Osteocyte (in vitro differentiated cells): ENCODE data around the gene CPEB2. TPM values are rescaled to one million over a fixed set of nuclear protein-coding genes. Genes with fewer than 3 reads are reported as not detected.

Source experiments
- DNase-seq: peaks from one replicate; pipeline ENCODE4 v3.0.0; 2021; ENCODE audit warnings: mixed read lengths; ENCODE audit not compliant: unreplicated experiment; ENCODE audit errors: extremely low spot score
- H3K27ac Mint-ChIP-seq: one replicate; pipeline ENCODE4 v1.8.0; 2021; ENCODE audit warnings: mild to moderate bottlenecking, mixed read lengths; ENCODE audit not compliant: unreplicated experiment
- H3K27me3 Mint-ChIP-seq: one replicate; pipeline ENCODE4 v1.8.0; 2021; ENCODE audit warnings: mixed read lengths; ENCODE audit not compliant: unreplicated experiment
- H3K36me3 Mint-ChIP-seq: one replicate; pipeline ENCODE4 v1.8.0; 2021; ENCODE audit warnings: mixed read lengths; ENCODE audit not compliant: unreplicated experiment
- H3K4me1 Mint-ChIP-seq: one replicate; pipeline ENCODE4 v1.8.0; 2021; ENCODE audit warnings: mixed read lengths; ENCODE audit not compliant: unreplicated experiment
- H3K4me3 Mint-ChIP-seq: one replicate; pipeline ENCODE4 v1.8.0; 2021; ENCODE audit warnings: mild to moderate bottlenecking, moderate library complexity, mixed read lengths; ENCODE audit not compliant: unreplicated experiment
- H3K9me3 Mint-ChIP-seq: one replicate; pipeline ENCODE4 v1.8.0; 2021; ENCODE audit warnings: mixed read lengths; ENCODE audit not compliant: unreplicated experiment
- total RNA-seq: library from RNA; stranded (reverse); gene quantifications from 2 replicates; pipeline ENCODE4 v1.2.1, GENCODE V29; 2021
- TF ChIP-seq, protein P1 (sequence below): fragments of 200-600 bp; sonication (generic); IDR thresholded peaks from 2 replicates; pipeline ENCODE4 v1.5.0; 2021; ENCODE audit warnings: antibody characterized with exemption, mild to moderate bottlenecking, moderate library complexity

CPEB2 gene
- total RNA-seq, 1 donor from 2014 or later, result 65.7 TPM

- peak overlapping the region; percentile 52 for H3K27ac Mint-ChIP-seq
Observed at GRCh38 chr4:15024386-15024785, 22.1 kb downstream of the CPEB2 start.

GRCh38 chr4:15025693-15026092 is 23.4 kb downstream of the CPEB2 start:
- peak overlapping the region; percentile 52 for H3K27ac Mint-ChIP-seq
- H3K36me3 Mint-ChIP-seq, result peaks cover 51% of the 10 kb centered on the region
- TF ChIP-seq, protein P1, sequence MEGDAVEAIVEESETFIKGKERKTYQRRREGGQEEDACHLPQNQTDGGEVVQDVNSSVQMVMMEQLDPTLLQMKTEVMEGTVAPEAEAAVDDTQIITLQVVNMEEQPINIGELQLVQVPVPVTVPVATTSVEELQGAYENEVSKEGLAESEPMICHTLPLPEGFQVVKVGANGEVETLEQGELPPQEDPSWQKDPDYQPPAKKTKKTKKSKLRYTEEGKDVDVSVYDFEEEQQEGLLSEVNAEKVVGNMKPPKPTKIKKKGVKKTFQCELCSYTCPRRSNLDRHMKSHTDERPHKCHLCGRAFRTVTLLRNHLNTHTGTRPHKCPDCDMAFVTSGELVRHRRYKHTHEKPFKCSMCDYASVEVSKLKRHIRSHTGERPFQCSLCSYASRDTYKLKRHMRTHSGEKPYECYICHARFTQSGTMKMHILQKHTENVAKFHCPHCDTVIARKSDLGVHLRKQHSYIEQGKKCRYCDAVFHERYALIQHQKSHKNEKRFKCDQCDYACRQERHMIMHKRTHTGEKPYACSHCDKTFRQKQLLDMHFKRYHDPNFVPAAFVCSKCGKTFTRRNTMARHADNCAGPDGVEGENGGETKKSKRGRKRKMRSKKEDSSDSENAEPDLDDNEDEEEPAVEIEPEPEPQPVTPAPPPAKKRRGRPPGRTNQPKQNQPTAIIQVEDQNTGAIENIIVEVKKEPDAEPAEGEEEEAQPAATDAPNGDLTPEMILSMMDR, result no peak
- no peaks in the 10 kb centered on the region for H3K9me3 Mint-ChIP-seq
- no peaks in the 10 kb centered on the region for H3K27me3 Mint-ChIP-seq
- peaks cover 67% of the 10 kb centered on the region for H3K4me1 Mint-ChIP-seq
- no peak overlapping the region for H3K4me3 Mint-ChIP-seq
- DNase-seq, result no peak

More at GRCh38 chr4:15024386-15024785, 22.1 kb downstream of the CPEB2 start:
- Mint-ChIP-seq H3K4me3 (no peak overlapping the region), H3K36me3 (peaks cover 58% of the 10 kb centered on the region), H3K9me3 (no peaks in the 10 kb centered on the region), H3K27me3 (no peaks in the 10 kb centered on the region), H3K4me1 (peaks cover 71% of the 10 kb centered on the region)
- TF ChIP-seq, protein P1, result no peak
- no peak for DNase-seq

DNA sequence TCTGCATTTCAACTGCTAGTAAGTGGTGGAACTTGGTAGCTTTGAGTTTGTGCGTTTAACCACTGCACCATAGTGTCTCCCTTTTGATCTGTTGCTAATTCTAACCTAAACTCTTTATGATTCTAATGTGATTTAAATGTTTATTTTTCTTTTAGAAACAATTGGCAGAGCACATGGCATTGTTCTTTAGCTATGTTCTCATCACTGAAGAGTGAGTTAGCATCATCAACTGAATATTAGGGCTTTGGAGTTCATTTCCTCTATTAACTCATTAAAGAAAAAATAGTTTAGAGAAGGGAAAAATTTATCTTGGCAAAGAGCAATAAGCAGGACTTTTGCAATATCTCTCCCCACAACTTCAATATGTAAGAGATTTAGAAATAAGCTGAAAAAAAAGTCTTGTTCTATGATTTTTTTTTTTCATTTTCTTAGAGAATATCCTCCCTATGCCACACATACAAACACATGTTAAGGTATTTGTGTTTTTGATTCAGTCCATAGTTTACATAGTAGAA is 25.7 kb downstream of the CPEB2 start:
- no peak for DNase-seq
- H3K27ac Mint-ChIP-seq, result peak overlapping the region; percentile 50
- H3K4me3 Mint-ChIP-seq, result no peak overlapping the region
- TF ChIP-seq, protein P1, result no peak
- H3K9me3 Mint-ChIP-seq, result no peaks in the 10 kb centered on the region
- H3K4me1 Mint-ChIP-seq, result peaks cover 63% of the 10 kb centered on the region
- H3K27me3 Mint-ChIP-seq, result no peaks in the 10 kb centered on the region
- peaks cover 48% of the 10 kb centered on the region for H3K36me3 Mint-ChIP-seq

DNA sequence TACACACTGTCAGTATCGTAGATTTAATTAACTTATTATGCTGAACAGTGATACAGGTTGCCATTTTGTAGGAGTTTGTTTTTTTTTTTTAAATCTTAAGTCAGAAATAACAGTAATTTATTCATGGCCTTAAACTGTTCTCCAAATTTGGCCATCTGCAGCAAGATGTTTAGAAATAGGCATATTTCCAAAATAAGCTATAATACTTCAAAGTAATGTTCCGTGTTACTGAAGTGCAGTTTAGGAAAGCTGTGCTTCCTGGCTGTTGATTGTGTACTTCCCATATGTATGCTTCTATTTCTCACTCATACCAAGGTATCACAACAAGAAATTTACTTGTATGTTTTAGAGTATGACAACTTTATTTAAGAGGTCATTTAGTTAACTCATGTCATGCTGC is 28.9 kb downstream of the CPEB2 start:
- no peak for DNase-seq
- Mint-ChIP-seq H3K27ac (peak overlapping the region; percentile 64), H3K4me1 (peaks cover 64% of the 10 kb centered on the region), H3K9me3 (no peaks in the 10 kb centered on the region), H3K36me3 (peaks cover 50% of the 10 kb centered on the region), H3K4me3 (no peak overlapping the region), H3K27me3 (no peaks in the 10 kb centered on the region)
- TF ChIP-seq, protein P1, result no peak

DNA sequence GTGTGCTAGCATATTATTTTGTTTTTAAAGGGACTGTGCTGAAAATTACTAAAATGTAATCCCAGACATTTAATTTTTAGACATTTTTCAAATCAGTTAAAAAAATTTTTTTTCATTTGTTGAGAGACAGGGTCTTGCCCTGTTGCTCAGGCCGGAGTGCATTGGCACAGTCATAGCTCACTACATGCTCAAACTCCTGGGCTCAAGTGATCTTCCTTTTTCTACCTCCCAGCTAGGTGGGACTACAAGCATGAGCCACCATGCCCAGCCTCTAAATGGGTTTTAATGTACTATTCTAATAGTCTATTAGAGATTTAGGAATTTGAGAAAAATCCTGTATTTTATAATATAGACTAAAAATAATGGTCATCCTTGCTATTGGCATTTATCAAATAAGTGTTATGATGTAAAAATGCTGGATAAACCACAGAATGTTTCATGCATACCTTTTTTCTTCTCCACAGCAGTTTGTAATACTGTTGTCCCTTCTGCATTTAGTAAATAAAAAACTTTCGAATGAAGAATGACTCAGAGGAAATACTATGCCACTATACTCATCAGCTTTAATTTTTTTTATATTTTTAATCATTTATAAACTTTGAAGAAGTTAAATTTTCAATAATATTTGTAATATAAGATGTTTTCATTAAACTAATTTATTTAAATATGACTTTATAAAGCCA is 29.9 kb downstream of the CPEB2 start:
- Mint-ChIP-seq H3K36me3 (peaks cover 48% of the 10 kb centered on the region), H3K27ac (peak overlapping the region; percentile 60), H3K4me1 (peaks cover 67% of the 10 kb centered on the region), H3K27me3 (no peaks in the 10 kb centered on the region), H3K4me3 (no peak overlapping the region), H3K9me3 (no peaks in the 10 kb centered on the region)
- TF ChIP-seq, protein P1, result no peak
- no peak for DNase-seq
